ENCODE measurements around the gene FBXL16.

The FBXL16 gene

GRCh38 chr16:733382-734207 lies 28.0 kb upstream of the FBXL16 start:
- Histone ChIP-seq H3K27ac (no peak overlapping the region), H3K4me3 (ENCODE audit: low read depth in 1 of 2, low read length in 1 of 2) (no peak overlapping the region), H3K36me3 (peaks cover 76% of the 10 kb centered on the region), H3K27me3 (peaks cover 13% of the 10 kb centered on the region), H3K9me3 (no peaks in the 10 kb centered on the region), H3K4me1 (ENCODE audit: control insufficient read depth in 1 of 2, insufficient read depth in 1 of 2, low read depth in 1 of 2, low read length in 1 of 2) (peaks cover 0 to 2% of the 10 kb centered on the region in 2 experiments)
- no peak for TF ChIP-seq CTCF (IDR thresholded peaks at IDR 0.05)

GRCh38 chr16:732936-733335 lies 27.3 kb upstream of the FBXL16 start:
- Histone ChIP-seq H3K27ac (no peak overlapping the region), H3K4me1 (ENCODE audit: control insufficient read depth in 1 of 2, insufficient read depth in 1 of 2, low read depth in 1 of 2, low read length in 1 of 2) (peaks cover 0 to 9% of the 10 kb centered on the region in 2 experiments), H3K36me3 (peaks cover 75% of the 10 kb centered on the region), H3K4me3 (ENCODE audit: low read depth in 1 of 2, low read length in 1 of 2) (no peak overlapping the region), H3K9me3 (no peaks in the 10 kb centered on the region), H3K27me3 (peaks cover 20% of the 10 kb centered on the region)
- no peak for TF ChIP-seq CTCF (IDR thresholded peaks at IDR 0.05)

- Histone ChIP-seq H3K9me3 (no peaks in the 10 kb centered on the region), H3K27ac (no peak overlapping the region), H3K36me3 (peaks cover 70% of the 10 kb centered on the region), H3K27me3 (peaks cover 26% of the 10 kb centered on the region), H3K4me3 (ENCODE audit: low read depth in 1 of 2, low read length in 1 of 2) (no peak overlapping the region), H3K4me1 (ENCODE audit: control insufficient read depth in 1 of 2, insufficient read depth in 1 of 2, low read depth in 1 of 2, low read length in 1 of 2) (peaks cover 5 to 15% of the 10 kb centered on the region in 2 experiments)
- no peak for TF ChIP-seq CTCF (IDR thresholded peaks at IDR 0.05)
These were observed 26.7 kb upstream of the FBXL16 start for GRCh38 chr16:732332-732731.

GRCh38 chr16:730666-731509 lies 25.3 kb upstream of the FBXL16 start:
- H3K36me3 ChIP-seq, result peaks cover 58% of the 10 kb centered on the region
- peaks cover 8 to 25% of the 10 kb centered on the region in 2 experiments for H3K4me1 ChIP-seq (ENCODE audit: control insufficient read depth in 1 of 2, insufficient read depth in 1 of 2, low read depth in 1 of 2, low read length in 1 of 2)
- peaks cover 40% of the 10 kb centered on the region for H3K27me3 ChIP-seq
- TF ChIP-seq CTCF (IDR thresholded peaks at IDR 0.05), result no peak
- H3K4me3 ChIP-seq (ENCODE audit: low read depth in 1 of 2, low read length in 1 of 2), result no peak overlapping the region
- H3K27ac ChIP-seq, result no peak overlapping the region
- H3K9me3 ChIP-seq, result no peaks in the 10 kb centered on the region

GRCh38 chr16:729768-730665 lies 24.4 kb upstream of the FBXL16 start:
- peaks cover 8 to 25% of the 10 kb centered on the region in 2 experiments for H3K4me1 ChIP-seq (ENCODE audit: control insufficient read depth in 1 of 2, insufficient read depth in 1 of 2, low read depth in 1 of 2, low read length in 1 of 2)
- no peak for TF ChIP-seq CTCF (IDR thresholded peaks at IDR 0.05)
- H3K4me3 ChIP-seq (ENCODE audit: low read depth in 1 of 2, low read length in 1 of 2), result no peak overlapping the region
- no peaks in the 10 kb centered on the region for H3K9me3 ChIP-seq
- H3K27me3 ChIP-seq, result peaks cover 49% of the 10 kb centered on the region
- H3K27ac ChIP-seq, result no peak overlapping the region
- peaks cover 51% of the 10 kb centered on the region for H3K36me3 ChIP-seq
